H1 (cell line): Measurements from ENCODE around the gene FZD4. TPM values are rescaled to one million over a fixed set of nuclear protein-coding genes. Genes with fewer than 3 reads are reported as not detected.

Source experiments
- polyA plus RNA-seq, 7 experiments: library from polyadenylated mRNA; depleted of rRNA in 3 of 7; stranded (reverse) in 5 of 7; unstranded in 2 of 7; fragments of >200 nt in 5 of 7; fragments of 200-250 nt in 2 of 7; gene quantifications; 1 replicate in 5 of 7; 2 replicates in 1 of 7; 4 replicates in 1 of 7; pipeline versions ENCODE4 v1.2.1 to v1.2.3, GENCODE V29; 2011 to 2013; ENCODE audit warnings: missing spikeins in 2 of 7, mixed read lengths in 2 of 7
- total RNA-seq: library from RNA; stranded (reverse); fragmentation: NEBNext Ultra II Directional; extraction: Animal tissue kit (Norgen Biotek cat#: 25700); gene quantifications from 2 replicates; pipeline ENCODE4 v1.2.1, GENCODE V29; 2021
- TF ChIP-seq, protein P1 (sequence below): IDR thresholded peaks from 2 replicates; pipeline ENCODE4 v1.6.1; 2011; ENCODE audit warnings: low read length, improper control_type of control experiment

Gene FZD4
- total and polyA plus RNA-seq, 2 of the 8 experiments (the other 6 are each of a cell fraction or from before 2014, with no cell fraction given), result 3.1 to 7.1 TPM

DNA sequence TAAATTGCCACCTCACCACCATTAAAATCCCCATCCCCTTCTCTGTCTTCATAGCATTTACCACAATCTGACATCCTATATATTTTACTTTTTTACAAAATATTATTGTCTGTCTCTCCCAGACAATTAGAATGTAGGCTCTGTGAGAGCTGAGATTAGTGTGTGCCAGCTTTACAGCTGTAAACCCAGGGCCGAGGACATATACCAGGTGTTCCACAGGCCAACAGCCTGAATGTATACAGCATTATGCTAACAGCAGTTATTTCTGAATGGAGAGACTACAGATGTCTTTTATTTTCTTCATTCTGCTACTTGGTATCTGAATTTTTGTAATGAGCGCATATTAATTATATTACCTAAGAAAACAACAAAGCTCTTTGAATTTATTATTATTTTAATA, 36.7 kb downstream of the FZD4 start (continued):
- TF ChIP-seq, protein P1, sequence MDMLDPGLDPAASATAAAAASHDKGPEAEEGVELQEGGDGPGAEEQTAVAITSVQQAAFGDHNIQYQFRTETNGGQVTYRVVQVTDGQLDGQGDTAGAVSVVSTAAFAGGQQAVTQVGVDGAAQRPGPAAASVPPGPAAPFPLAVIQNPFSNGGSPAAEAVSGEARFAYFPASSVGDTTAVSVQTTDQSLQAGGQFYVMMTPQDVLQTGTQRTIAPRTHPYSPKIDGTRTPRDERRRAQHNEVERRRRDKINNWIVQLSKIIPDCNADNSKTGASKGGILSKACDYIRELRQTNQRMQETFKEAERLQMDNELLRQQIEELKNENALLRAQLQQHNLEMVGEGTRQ, result no peak
- TF ChIP-seq, all 59 proteins: peak for 0
